ENCODE results near the gene OR51I1. TPM values are rescaled to one million over a fixed set of nuclear protein-coding genes. Genes with fewer than 3 reads are reported as not detected.

Gene OR51I1
- total RNA-seq, 1 experiment from 2014 or later: not detected

DNA sequence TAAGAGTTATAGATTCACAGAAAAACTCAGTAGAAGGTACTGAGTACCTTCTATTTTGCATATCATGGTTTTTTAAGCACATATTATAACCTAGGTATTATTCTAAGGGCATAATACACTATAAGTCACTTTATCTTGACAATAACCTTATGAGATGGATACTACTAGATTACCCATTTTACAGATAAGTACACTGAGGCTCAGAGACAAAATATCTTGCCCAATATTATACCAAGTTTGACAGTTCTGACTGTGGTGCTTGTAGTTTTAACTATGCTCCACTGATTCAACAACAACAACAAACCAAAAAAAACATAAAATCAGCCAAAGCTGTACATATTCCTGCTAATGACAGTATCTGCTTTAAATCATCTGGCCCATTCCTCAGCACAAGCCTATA lies 47.2 kb downstream of the OR51I1 start:
- Histone ChIP-seq H3K4me3 (ENCODE audit: low read depth, low read length, poor library complexity, severe bottlenecking) (no peak overlapping the region), H3K27me3 (replicated peaks; ENCODE audit: insufficient read depth, low read depth, low read length, poor library complexity) (no peaks in the 10 kb centered on the region), H3K36me3 (ENCODE audit: insufficient read depth, low read length, poor library complexity, severe bottlenecking) (no peaks in the 10 kb centered on the region), H3K9me3 (ENCODE audit: low read depth, low read length, poor library complexity, severe bottlenecking) (no peaks in the 10 kb centered on the region), H3K4me1 (ENCODE audit: insufficient read depth, low read length, poor library complexity, severe bottlenecking) (no peaks in the 10 kb centered on the region), H3K27ac (ENCODE audit: low read depth, low read length, poor library complexity, severe bottlenecking) (no peak overlapping the region)
- no peak for DNase-seq (ENCODE audit: low spot score)
- POLR2A ChIA-PET (ENCODE audit: low non-redundant PET): no interaction called here
- no TSS peak for BruUV-seq (replicated peaks)
- TF ChIP-seq EZH2 (IDR thresholded peaks at IDR 0.05; ENCODE audit: borderline replicate concordance, low read depth, low read length, poor library complexity, severe bottlenecking): no peak
- TF ChIP-seq, protein P1, sequence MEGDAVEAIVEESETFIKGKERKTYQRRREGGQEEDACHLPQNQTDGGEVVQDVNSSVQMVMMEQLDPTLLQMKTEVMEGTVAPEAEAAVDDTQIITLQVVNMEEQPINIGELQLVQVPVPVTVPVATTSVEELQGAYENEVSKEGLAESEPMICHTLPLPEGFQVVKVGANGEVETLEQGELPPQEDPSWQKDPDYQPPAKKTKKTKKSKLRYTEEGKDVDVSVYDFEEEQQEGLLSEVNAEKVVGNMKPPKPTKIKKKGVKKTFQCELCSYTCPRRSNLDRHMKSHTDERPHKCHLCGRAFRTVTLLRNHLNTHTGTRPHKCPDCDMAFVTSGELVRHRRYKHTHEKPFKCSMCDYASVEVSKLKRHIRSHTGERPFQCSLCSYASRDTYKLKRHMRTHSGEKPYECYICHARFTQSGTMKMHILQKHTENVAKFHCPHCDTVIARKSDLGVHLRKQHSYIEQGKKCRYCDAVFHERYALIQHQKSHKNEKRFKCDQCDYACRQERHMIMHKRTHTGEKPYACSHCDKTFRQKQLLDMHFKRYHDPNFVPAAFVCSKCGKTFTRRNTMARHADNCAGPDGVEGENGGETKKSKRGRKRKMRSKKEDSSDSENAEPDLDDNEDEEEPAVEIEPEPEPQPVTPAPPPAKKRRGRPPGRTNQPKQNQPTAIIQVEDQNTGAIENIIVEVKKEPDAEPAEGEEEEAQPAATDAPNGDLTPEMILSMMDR (conservative IDR thresholded peaks at IDR 0.05; ENCODE audit: low read depth, low read length): no peak
- intact Hi-C loops (cut with micrococcal nuclease; ENCODE audit: unreplicated experiment): no loop called here
- CTCF ChIA-PET: no interaction called here

Other genes with a start within 250 kb of the OR51I1 start
- not detected in 2 replicates for gene OR51V1, start 240.8 kb downstream of the OR51I1 start, total RNA-seq (2021)
- not detected in 2 replicates for gene HBB, start 214.4 kb downstream of the OR51I1 start, total RNA-seq (2021)
- not detected in 2 replicates for gene HBD, start 207.0 kb downstream of the OR51I1 start, total RNA-seq (2021)
- gene HBG1, start 191.7 kb downstream of the OR51I1 start, total RNA-seq (2021): not detected in 2 replicates
- not detected in 2 replicates for gene HBG2, start 186.7 kb downstream of the OR51I1 start, total RNA-seq (2021)
- not detected in 2 replicates for gene HBE1, start 171.6 kb downstream of the OR51I1 start, total RNA-seq (2021)
- gene OR51B4, start 139.6 kb downstream of the OR51I1 start, total RNA-seq (2021): not detected in 2 replicates
- not detected in 2 replicates for gene OR51B2, start 117.2 kb downstream of the OR51I1 start, total RNA-seq (2021)
- gene OR51B5, start 98.0 kb downstream of the OR51I1 start, total RNA-seq (2021): not detected in 2 replicates
- gene OR51B6, start 90.0 kb downstream of the OR51I1 start, total RNA-seq (2021): not detected in 2 replicates
- not detected in 2 replicates for gene OR51M1, start 57.7 kb downstream of the OR51I1 start, total RNA-seq (2021)
- not detected in 2 replicates for gene OR51Q1, start 19.4 kb downstream of the OR51I1 start, total RNA-seq (2021)
- gene OR51I2, start 7.8 kb upstream of the OR51I1 start, total RNA-seq (2021): not detected in 2 replicates
- not detected in 2 replicates for gene OR52D1, start 47.2 kb upstream of the OR51I1 start, total RNA-seq (2021)
- not detected in 2 replicates for gene UBQLN3, start 68.4 kb upstream of the OR51I1 start, total RNA-seq (2021)
- gene UBQLNL, start 75.2 kb upstream of the OR51I1 start, total RNA-seq (2021): not detected in 2 replicates
- gene OR52H1, start 107.0 kb upstream of the OR51I1 start, total RNA-seq (2021): not detected in 2 replicates
- not detected in 2 replicates for gene OR52B6, start 139.4 kb upstream of the OR51I1 start, total RNA-seq (2021)
- 0.13 and 0.52 TPM in 2 replicates for gene TRIM6, start 155.1 kb upstream of the OR51I1 start, total RNA-seq (2021)
- 0.41 and 0.79 TPM in 2 replicates for gene TRIM34, start 183.5 kb upstream of the OR51I1 start, total RNA-seq (2021)
- gene TRIM5, start 243.6 kb upstream of the OR51I1 start, total RNA-seq (2021): 17.9 and 18.2 TPM in 2 replicates
- not detected in 2 replicates for gene TRIM22, start 248.3 kb upstream of the OR51I1 start, total RNA-seq (2021)